ENCODE measurements around the gene PHLPP1.

DNA sequence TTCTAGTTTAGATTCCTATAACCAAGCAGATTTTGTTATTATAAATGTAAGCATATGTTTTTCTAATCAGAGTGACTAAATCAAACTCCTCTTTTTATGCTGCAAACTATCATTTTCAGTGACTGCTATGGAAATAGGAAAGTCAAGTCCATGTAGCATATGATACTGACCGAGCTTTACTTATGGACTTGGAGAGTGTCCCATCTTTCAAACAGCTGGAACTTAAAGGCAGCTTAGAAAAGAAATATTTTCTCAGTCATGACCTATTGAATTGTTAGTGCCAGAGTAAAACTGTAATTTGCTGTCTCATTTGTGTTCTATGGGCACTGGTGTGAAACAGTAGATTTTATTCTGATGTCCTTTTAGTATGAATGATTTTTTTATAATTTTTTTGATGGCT, 76.7 kb downstream of the PHLPP1 start:
- TF ChIP-seq CTCF (IDR thresholded peaks at IDR 0.05): no peak
- no peak for TF ChIP-seq POLR2A (IDR thresholded peaks at IDR 0.05)
- no peak for TF ChIP-seq POLR2AphosphoS5 (IDR thresholded peaks at IDR 0.05)

Measured in suprapubic skin (tissue), 4 donors.